Gastroesophageal sphincter (tissue), 4 donors: ENCODE results near the gene HMX2. TPM values are rescaled to one million over a fixed set of nuclear protein-coding genes. Genes with fewer than 3 reads are reported as not detected.
"Not testable (repeated sequence)": the region's sequence is repeated elsewhere in the genome, so short reads cannot be mapped to it uniquely, and the experiment has no call there.

Experiments
- ATAC-seq: fragments of 150-250 bp; one replicate; pipeline ENCODE4 v1.9.1; 2016; ENCODE audit warnings: mild to moderate bottlenecking, moderate library complexity
- H3K27ac ChIP-seq, 4 donors: fragments of 200-600 bp; sonication (generic) in 3 of 4; 1 replicate in 3 of 4; 2 replicates in 1 of 4; pipeline ENCODE4 v1.5.1; 2016 to 2019
- H3K27me3 ChIP-seq: fragments of 200-600 bp; sonication (generic); one replicate; pipeline ENCODE4 v1.5.1; 2019
- H3K36me3 ChIP-seq, 2 donors: fragments of 200-600 bp; sonication (generic); one replicate each; pipeline ENCODE4 v1.5.1; 2019; ENCODE audit warnings: control low read depth in 1 of 2
- H3K4me1 ChIP-seq, 3 donors: fragments of 200-600 bp; sonication (generic); 1 replicate in 2 of 3; 2 replicates in 1 of 3; pipeline ENCODE4 v1.5.1; 2016 to 2019; ENCODE audit warnings: control low read depth in 2 of 3
- H3K4me3 ChIP-seq, 2 donors: fragments of 200-600 bp; sonication (generic); one replicate each; pipeline ENCODE4 v1.5.1; 2019; ENCODE audit warnings: mild to moderate bottlenecking in 1 of 2, moderate library complexity in 1 of 2
- H3K9me3 ChIP-seq, 3 donors: fragments of 200-600 bp; sonication (generic); one replicate each; pipeline ENCODE4 v1.5.1; 2017 to 2019; ENCODE audit warnings: control low read depth in 2 of 3
- CTCF ChIP-seq, 4 experiments: fragments of 200-600 bp in 2 of 4; fragments of 450-650 bp in 2 of 4; sonication (generic) in 1 of 4; IDR thresholded peaks; one replicate each; pipeline ENCODE4 v1.5.1; 2017 to 2019; ENCODE audit warnings: antibody characterized with exemption in 4 of 4, mild to moderate bottlenecking in 2 of 4, moderate library complexity in 2 of 4
- EP300 ChIP-seq: sonication (generic); formaldehyde crosslinking; IDR thresholded peaks from one replicate; pipeline ENCODE4 v1.6.1; 2017; ENCODE audit warnings: antibody characterized with exemption, mild to moderate bottlenecking
- POLR2A ChIP-seq, 2 donors: fragments of 450-650 bp; IDR thresholded peaks; one replicate each; pipeline ENCODE4 v1.6.1; 2017; ENCODE audit warnings: antibody characterized with exemption in 2 of 2, mild to moderate bottlenecking in 2 of 2, moderate library complexity in 1 of 2
- POLR2AphosphoS5 ChIP-seq: sonication (generic); formaldehyde crosslinking; IDR thresholded peaks from one replicate; pipeline ENCODE4 v1.6.1; 2017; ENCODE audit warnings: antibody characterized with exemption
- WGBS, 2 donors: methylation state at CpG; one replicate each; pipeline ENCODE4 v1.1.5; 2018; ENCODE audit warnings: low coverage in 1 of 2; 5-methylcytosine and 5-hydroxymethylcytosine counted together
- total RNA-seq, 4 donors: library from RNA; depleted of rRNA; stranded (reverse); fragments of >200 nt; gene quantifications; one replicate each; pipeline ENCODE4 v1.1.0, GENCODE V29; 2016

Gene HMX2
- total RNA-seq, 4 donors from 2014 or later, result not detected

- H3K27me3 ChIP-seq, result no peaks in the 10 kb centered on the region
- no peak overlapping the region for H3K4me3 ChIP-seq
- H3K9me3 ChIP-seq, result no peaks in the 10 kb centered on the region
- ATAC-seq, result no peak
- peaks cover 8 to 88% of the 10 kb centered on the region in 2 donors for H3K36me3 ChIP-seq
- H3K27ac ChIP-seq, result no peak overlapping the region
- 54 to 78% methylated on average over 2 of the region's 4 CpGs for WGBS, 2 donors
- H3K4me1 ChIP-seq, result no peaks in the 10 kb centered on the region
- TF ChIP-seq POLR2AphosphoS5, result no peak
These were observed 17.6 kb downstream of the HMX2 start for GRCh38 chr10:123165445-123166072.

- H3K4me1 ChIP-seq, result no peaks in the 10 kb centered on the region
- H3K9me3 ChIP-seq, result no peaks in the 10 kb centered on the region
- H3K27ac ChIP-seq, result no peak overlapping the region
- ATAC-seq, result no peak
- WGBS, 2 donors, result 92 to 100% methylated on average over 2 of the region's 2 CpGs
- peaks cover 8 to 79% of the 10 kb centered on the region in 2 donors for H3K36me3 ChIP-seq
- H3K4me3 ChIP-seq, result no peak overlapping the region
- H3K27me3 ChIP-seq, result no peaks in the 10 kb centered on the region
- no peak for TF ChIP-seq EP300
- no peak for TF ChIP-seq POLR2A (IDR thresholded peaks at IDR 0.05)
- TF ChIP-seq POLR2AphosphoS5, result no peak
- TF ChIP-seq CTCF (IDR thresholded peaks at IDR 0.05), result no peak
These were observed 18.7 kb downstream of the HMX2 start for GRCh38 chr10:123166618-123167017.

DNA sequence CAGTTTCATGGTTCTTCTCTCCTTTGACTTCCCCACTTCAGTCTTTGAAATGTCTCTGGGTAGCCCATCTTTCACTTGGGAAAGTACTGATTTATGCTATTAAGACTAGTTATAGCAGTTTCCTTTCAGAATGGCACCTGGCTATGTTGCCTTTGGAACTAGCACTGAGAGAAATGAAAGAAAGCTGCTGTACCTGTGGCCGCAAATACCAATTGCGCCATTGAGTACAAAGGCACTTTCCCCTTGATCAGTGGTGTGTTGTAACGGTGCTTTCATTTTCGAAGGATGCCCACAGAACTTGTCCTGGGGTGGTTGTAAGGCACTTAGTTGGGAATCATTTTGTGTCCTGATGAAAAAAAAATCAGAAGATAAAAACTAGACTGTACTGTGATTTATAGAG lies 23.0 kb downstream of the HMX2 start:
- ATAC-seq, result no peak
- Histone ChIP-seq H3K27ac (no peak overlapping the region), H3K27me3 (no peaks in the 10 kb centered on the region), H3K36me3 (peaks cover 0 to 48% of the 10 kb centered on the region in 2 donors), H3K4me1 (no peaks in the 10 kb centered on the region), H3K9me3 (no peaks in the 10 kb centered on the region), H3K4me3 (no peak overlapping the region)
- 98 to 100% methylated on average over 2 to 4 of the region's 4 CpGs for WGBS, 2 donors
- TF ChIP-seq CTCF (IDR thresholded peaks at IDR 0.05) (no peak), POLR2A (IDR thresholded peaks at IDR 0.05) (no peak), EP300 (no peak), POLR2AphosphoS5 (no peak)

DNA sequence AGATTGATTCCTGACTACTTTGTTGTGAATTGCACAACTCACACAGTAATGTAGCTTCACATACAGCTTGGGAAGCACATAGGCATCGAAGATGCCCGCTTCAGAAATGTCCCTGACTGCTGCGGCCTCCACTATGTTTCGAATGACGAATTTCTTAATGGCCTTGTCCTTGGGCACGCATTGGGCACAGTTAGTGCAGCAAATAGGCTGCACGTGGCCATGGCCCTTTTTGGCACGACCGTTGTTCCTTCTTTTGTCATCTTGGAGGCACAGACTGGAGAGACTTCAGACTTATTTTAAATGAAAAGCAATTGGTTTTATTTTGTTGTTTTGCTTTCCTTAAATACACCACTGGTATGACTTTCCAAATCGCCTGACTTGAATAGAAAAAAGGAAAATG lies 23.7 kb downstream of the HMX2 start:
- H3K4me1 ChIP-seq, H3K4me3 ChIP-seq, ATAC-seq, H3K9me3 ChIP-seq, H3K27me3 ChIP-seq, H3K27ac ChIP-seq: not testable (repeated sequence)
- 88 to 96% methylated on average over 4 to 9 of the region's 10 CpGs for WGBS, 2 donors
- H3K36me3 ChIP-seq, result peaks cover 0 to 46% of the 10 kb centered on the region in 2 donors

DNA sequence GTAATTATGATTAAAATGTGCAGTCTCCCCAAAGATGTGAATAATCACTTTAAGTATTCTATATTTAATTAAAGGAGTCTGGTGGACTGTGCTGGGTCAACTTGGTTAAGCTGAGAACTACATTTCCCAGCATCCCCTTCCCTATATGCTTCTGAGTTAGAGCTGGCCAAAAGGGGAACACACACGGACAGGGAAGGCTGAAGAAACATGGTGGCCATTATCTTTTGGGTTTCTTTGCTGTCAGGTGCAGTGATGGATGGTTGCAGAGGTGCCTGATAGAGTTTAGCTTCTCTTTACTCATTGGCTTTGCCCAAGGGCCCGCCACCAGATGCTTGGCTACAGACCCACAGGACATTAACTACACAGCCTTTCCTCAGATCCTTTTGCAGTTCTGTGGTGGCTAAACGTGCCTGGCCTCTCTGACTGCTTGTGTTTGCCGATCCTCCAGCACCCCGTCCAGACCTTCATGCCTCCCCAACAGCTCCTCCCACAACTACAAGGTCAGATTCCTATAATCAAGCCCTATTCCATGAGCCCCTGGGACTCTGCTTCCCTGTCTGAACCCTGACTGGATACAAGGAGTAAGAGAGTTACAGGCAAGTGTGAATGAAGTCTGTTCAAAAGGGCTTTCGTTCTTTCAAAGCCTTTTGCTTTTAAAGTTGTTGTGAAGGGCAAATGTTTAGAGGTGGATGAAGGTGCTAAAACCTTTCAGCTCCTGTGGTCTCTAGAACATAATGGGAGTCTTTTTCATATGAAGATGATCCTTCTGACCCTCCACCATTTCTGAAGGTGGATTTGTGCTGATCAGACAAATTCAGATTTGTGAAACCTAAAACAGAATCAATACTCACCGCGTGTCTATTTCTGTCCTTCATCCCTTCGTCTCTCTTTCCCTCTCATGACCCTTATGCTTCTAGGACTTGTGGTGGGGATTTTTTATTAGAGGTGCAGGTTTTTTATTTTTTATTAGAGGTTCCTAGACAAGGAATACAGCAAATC lies 27.8 kb downstream of the HMX2 start:
- Histone ChIP-seq H3K36me3 (peaks cover 0 to 28% of the 10 kb centered on the region in 2 donors), H3K4me3 (no peak overlapping the region), H3K27me3 (no peaks in the 10 kb centered on the region), H3K4me1 (no peaks in the 10 kb centered on the region), H3K27ac (no peak overlapping the region), H3K9me3 (no peaks in the 10 kb centered on the region)
- 64 to 82% methylated on average over 5 to 9 of the region's 9 CpGs for WGBS, 2 donors
- no peak for TF ChIP-seq POLR2AphosphoS5
- no peak for TF ChIP-seq CTCF (IDR thresholded peaks at IDR 0.05)
- TF ChIP-seq EP300, result no peak
- TF ChIP-seq POLR2A (IDR thresholded peaks at IDR 0.05), result no peak
- ATAC-seq, result no peak

DNA sequence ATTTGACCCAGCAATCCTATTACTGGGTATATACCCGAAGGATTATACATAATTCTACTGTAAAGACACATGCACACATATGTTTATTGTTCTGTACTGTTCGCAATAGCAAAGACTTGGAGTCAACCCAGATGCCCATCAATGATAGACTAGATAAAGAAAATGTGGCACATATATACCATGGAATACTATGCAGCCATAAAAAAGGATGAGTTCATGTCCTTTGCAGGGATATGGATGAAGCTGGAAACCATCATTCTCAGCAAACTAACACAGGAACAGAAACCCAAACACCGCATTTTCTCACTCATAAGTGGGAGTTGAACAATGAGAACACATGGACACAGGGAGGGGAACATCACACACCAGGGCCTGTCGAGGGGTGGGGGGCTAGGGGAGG lies 30.5 kb downstream of the HMX2 start:
- WGBS, 2 donors, result 88 to 89% methylated on average over 1 to 3 of the region's 4 CpGs
- not testable (repeated sequence) for H3K27ac ChIP-seq, H3K9me3 ChIP-seq, ATAC-seq, H3K4me1 ChIP-seq, H3K27me3 ChIP-seq, H3K4me3 ChIP-seq
- peaks cover 0 to 28% of the 10 kb centered on the region in 2 donors for H3K36me3 ChIP-seq
